ENCODE data around the gene CEPT1.

CEPT1 gene

DNA sequence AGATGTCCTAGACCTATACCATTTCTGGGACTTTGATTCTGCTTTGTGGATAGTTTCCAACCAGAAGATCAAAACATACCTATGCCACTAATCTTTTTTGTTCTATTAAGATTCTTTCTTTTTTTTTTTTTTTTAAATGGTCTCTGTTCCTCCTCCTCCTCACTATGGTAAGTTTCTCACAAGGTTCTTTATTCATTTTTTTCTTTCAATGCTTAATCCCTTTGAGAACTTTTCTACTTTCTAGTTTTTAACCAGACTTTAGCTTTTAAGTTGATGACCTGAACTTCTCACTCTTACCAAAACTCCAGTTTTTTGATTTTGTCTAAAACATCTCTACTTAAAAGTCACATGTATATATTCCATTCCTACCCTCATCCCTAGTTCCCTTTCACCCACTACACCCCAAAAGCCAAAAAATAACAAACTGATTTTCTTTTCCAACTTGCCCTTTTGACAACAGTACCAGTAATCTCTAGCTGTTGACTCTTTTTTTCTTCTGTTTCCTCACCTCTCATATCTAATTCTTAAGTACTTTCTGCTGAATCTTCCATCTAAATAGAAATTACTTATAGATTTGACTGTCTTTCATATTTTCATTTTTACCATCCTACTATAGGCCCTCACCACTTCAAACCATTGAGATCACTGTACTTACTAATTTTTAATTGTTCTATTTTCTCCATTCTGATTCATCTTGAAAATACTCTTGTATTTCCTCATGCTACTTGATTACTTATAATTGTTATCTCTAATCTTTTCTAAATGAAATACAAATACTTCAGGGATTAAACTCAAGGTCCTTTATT is 6.1 kb downstream of the CEPT1 start:
- DNase-seq (ENCODE audit: low read depth in 2 of 2): no peak

DNA sequence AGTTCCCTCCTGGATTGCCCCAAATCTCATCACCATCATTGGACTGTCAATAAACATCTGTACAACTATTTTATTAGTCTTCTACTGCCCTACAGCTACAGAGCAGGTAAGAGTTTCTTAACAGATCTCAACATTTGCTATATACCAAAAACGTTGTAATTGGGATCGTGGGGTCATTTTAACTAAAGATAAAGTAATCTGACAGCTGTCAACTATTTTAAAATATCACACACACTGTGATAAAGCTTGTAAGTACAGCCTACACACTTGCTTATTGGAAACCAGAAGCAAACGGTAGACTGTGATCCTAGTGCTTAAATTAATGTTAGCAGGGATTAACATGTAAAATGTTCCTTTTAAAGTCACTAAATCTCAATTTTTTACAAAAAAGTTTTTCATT is 7.9 kb downstream of the CEPT1 start:
- no peak for DNase-seq (ENCODE audit: low read depth in 2 of 2)

DNA sequence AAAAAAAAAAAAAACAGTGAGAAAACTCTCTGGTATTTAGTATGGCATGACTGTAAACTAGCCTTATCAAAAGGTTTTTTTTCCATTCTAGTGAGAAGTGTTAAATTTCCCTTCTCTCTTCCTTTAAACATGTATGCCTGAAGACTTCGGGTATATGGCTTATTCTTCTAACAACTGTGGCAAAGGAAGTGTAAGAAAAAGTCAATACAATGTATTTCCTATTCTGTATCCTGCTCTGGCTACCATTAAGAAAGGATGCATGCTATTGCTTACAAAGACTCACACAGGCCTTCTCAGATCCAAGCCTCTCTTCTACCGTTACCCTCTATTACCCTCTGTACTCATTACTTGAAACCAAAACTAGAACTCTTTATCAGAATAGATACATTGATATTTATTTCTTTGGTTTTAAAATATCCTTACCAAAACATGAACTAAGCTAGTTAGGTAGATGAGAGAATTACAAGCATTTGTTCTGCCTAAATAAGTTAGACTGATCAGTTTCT is 8.4 kb downstream of the CEPT1 start:
- no peak for DNase-seq (ENCODE audit: low read depth in 2 of 2)

DNA sequence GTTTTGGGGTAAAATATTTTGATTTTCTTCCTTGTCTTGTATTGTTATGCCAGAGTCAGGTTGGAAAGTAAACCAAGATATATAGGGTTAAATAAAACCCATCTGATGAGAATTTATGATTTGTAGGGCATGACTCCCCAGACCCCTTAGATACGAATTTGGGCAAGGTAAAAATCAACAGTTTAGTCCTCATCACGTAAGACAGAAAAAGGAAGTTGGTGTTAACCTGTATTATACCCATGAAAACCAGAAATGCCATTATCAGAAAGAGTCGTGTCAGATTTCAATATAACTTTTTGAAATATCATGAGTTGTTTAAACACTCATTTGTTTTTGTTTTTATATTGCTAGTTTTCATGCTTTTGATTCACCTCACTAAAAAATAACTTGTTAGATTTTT is 11.8 kb downstream of the CEPT1 start:
- no peak for DNase-seq (ENCODE audit: low read depth in 2 of 2)

DNA sequence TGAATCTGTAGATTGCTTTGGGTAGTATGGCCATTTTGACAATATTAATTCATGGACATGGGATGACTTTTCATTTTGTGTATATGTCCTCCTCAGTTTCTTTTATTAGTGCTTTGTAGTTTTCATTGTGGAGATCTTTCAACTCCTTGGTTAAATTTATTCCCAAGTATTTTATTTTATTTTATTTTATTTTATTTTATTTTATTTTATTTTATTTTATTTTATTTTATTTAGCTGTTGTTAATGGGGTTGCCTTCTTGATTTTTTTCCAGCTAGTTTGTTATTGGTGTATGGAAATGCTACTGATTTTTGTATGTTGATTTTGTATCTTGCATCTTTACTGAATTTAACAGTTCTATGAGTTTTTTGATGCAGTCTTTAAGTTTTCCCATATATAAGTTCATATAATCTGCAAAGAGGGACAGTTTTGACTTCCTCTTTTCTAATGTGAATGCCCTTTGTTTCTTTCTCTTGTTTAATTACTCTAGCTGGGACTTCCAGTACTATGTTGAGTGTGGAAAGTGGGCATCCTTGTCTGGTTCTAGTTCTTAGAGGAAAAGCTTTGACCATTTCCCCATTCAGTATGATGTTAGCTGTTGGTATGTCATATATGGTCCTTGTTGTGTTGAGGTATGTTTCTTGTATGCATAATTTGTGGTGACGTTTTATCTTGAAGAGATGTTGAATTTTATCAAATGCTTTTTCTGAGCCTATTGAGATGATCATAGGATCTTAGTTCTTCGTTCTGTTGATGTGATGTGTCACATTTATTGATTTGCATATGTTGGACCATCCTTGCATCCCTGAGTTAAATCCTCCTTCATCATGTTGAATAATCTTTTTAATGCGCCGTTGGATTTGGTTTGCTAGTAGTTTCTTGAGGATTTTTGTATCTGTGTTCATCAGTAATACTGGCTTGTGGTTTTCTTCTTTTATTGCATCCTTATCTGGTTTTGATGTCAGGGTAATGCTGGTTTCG is 14.3 kb downstream of the CEPT1 start:
- no peak for DNase-seq (ENCODE audit: low read depth in 2 of 2)

DNA sequence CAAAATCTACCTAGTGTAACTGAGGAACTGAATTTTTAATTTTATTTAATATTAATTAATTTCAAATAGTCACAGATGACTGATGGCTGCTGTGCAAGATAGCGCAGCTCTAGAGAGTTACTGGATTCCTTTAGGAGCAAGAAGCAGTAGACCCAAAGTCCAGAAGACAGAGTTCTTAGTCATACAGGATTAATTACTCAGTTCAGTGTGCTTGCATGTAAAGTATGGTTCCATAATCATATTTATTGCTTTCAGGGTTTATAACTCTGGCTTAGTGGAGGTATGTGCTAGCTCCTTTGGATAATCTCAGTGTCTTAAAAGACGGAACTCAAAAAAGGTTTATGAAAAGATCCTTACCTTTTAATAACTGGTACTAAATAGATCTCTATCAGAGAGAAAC is 17.4 kb downstream of the CEPT1 start:
- DNase-seq (ENCODE audit: low read depth in 2 of 2): no peak

DNA sequence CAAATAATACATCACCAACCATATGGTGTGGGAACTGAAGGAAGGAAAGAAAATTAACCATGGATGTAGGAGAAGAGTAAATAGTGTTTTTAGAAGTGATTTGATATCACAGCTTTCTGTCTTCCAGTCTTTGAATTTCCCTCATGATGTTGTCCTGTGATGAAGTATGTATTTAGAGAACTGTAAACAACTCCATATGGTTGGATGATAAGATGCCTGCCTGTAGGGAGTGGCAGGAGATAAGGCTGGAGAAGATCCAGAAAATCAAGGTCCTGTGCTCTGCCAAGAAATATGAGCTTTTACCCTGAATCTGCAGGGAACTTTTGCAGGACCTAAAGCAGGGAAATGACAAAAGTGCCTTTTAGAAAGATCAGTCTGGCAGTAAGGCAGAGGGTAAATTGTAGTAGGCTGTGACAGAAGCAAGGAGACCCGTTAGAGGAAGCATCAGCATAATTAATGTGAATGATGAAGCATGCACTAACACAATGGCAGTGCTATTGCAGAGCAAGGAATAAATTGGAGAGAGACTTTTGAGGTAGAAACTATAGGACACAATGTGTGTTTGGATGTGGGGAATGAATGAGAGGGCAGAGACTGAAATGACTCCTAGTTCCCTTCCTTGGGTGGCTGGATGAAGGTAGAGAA is 21.9 kb downstream of the CEPT1 start:
- DNase-seq (ENCODE audit: low read depth in 2 of 2): no peak

DNA sequence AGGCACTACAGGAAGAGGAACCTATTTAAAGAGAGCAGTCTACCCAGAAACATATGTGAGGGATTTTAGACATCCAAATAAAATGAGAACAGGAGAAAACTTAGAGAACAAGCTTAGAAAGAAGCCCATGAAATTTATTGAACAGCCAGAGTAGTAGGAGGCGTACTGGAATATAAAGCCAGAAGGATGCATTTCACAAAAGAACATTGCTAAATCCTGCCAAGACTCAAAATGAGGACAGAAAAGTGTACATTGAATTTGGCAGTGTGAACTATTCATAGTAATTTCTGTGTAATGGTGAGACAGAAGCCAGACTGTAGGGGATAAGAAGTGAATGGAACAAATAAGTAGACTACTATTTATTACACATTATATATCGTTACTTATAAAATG is 22.5 kb downstream of the CEPT1 start:
- no peak for DNase-seq (ENCODE audit: low read depth in 2 of 2)

DNA sequence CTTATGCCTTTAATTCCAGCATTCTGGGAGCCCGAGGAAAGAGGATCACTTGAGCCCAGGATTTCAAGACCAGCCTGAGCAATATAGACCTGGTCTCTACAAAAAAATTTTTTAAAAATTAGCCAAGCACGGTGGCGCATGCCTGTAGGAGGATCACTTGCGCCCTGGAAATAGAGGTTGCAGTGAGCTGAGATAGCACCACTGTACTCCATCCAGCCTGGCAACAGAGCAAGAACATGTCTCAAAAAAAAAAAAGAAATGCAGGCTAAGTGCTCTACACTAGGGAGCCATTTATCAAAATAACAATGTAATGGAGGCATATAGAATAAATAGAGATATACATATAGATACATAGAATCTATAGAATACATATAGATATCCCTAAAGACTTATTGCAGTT is 23.3 kb downstream of the CEPT1 start:
- no peak for DNase-seq (ENCODE audit: low read depth in 2 of 2)

DNA sequence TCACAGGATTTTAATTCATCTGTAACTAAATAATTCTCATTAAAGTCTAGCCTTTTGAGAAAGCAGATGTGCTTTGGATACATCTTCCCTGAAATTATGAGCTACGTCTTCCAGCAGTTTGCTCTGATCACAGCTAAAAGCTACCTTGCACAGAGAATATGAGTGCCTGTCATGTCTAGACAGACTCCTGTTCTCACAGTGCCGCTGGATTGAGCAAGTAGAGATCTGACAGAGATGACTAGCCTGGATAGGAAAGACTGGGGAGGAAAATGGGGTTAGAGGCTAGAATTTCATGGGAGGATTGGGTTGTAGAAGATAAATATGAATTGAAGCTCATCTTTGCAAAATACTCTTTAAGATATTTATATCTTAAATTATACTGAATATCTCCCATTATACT is 24.1 kb downstream of the CEPT1 start:
- DNase-seq (ENCODE audit: low read depth in 2 of 2): no peak

DNA sequence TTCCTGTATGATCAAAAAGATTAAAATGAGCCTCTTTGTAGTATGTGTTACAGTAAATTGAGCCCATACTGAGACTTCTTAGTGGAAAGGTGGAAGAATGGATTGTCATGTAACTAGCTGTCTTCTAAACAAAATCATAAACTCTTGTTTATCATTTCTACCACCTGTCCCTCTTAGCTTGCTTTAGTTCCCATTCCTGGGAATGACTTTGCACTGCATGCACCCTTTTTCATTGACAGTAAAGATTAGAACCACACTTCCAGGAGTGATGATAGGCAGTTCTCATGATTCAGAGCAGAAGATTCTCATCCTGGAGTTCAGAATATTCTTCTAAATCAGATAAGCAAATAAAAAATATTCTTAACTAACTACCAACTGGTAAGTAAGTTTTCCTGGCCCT is 32.4 kb downstream of the CEPT1 start:
- no peak for DNase-seq (ENCODE audit: low read depth in 2 of 2)

DNA sequence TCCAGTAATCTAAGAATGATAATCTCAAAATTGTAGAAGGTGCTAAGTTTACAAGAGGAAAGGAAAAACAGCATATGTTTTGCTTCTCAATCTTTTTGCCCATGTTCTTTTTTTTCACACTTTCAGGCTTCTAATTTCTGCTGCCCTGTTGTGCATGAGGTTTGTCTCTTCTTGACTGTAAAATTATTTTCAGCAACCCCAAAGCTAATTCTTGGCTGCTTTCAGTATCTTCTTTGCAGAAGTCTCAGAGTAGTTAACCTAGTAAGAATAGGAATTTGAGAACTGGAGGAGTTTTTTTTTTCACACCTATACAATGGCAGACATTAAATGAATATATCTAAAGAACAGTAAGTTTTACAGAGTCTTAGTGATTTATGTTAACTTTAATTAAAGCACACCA is 34.0 kb downstream of the CEPT1 start:
- no peak for DNase-seq (ENCODE audit: low read depth in 2 of 2)

DNA sequence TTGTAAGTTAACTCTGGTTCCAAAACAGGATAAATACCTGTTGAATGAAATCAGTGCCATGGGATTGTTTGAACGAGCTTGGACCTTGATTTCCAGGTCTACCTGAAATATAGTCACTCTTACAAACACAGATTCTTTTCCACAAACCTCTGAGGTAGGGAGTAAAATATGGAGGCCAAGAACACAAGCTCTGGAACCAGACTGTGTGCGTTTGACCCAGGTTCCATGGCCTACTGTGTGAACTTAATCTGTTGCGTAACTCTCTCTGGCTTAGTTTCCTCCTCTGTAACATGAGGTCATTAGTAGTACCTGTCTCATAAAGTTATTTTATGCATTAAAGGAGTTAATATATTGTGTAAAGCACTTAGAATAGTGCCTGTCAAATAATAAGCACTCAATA is 35.3 kb downstream of the CEPT1 start:
- DNase-seq (ENCODE audit: low read depth in 2 of 2): no peak

DNA sequence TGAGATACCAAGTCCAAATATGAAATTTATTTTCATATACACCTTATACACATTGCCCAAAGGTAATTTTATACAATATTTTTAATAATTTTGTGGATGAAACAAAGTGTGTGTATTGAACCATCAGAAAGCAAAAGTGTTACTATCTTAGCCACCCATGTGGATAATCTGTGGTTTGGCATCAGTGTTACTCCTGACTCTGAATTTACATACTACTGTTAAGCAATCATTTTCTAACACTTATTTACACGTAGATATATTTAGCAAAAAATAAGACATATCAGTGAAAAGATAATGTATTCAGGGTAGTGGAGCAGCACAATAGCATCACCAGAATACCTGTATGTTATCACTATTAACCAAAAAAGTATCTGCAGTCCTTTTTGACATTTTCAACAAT is 36.7 kb downstream of the CEPT1 start:
- no peak for DNase-seq (ENCODE audit: low read depth in 2 of 2)

DNA sequence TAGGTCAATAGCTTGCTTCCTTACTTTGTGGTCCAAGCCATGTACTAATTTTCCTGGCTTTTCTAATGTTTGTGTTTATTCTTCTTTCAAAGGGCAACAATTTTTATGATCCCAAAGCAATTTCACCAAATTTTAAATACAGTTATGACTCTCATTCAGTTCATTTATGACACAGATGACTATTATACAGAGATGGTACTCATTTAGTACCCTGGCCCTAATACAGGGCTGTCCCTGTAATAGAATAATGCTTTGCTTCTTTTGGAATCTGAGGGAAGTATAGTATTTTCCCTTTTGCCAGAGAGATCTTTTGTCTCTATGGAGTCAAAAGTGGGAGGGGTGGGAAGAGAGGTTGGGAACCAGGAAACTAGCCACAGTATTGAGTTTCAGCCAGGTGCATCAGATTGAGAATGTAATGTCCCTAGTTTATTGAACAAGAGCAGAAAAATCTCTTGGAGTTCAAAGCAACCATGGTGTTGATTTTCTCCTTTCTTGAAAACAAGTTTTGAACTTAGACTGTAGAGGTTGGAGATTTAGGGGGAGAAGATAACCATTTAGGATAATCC is 40.0 kb downstream of the CEPT1 start:
- DNase-seq (ENCODE audit: low read depth in 2 of 2): no peak

DNA sequence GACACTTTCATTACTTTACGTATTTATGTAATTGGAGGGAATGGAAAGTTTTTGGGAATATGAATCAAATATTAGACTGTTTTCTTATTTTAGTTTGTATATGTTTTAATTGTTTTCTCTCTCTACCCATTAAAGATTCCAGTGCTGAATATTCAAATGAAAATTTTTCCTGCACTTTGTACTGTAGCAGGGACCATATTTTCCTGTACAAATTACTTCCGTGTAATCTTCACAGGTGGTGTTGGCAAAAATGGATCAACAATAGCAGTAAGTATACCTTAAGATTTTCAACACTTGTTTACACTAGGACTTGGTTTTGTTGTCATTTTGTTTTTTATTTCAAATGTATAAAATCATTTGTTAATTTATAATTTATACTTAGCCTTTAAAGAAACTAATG is 42.0 kb downstream of the CEPT1 start:
- DNase-seq (ENCODE audit: low read depth in 2 of 2): no peak

DNA sequence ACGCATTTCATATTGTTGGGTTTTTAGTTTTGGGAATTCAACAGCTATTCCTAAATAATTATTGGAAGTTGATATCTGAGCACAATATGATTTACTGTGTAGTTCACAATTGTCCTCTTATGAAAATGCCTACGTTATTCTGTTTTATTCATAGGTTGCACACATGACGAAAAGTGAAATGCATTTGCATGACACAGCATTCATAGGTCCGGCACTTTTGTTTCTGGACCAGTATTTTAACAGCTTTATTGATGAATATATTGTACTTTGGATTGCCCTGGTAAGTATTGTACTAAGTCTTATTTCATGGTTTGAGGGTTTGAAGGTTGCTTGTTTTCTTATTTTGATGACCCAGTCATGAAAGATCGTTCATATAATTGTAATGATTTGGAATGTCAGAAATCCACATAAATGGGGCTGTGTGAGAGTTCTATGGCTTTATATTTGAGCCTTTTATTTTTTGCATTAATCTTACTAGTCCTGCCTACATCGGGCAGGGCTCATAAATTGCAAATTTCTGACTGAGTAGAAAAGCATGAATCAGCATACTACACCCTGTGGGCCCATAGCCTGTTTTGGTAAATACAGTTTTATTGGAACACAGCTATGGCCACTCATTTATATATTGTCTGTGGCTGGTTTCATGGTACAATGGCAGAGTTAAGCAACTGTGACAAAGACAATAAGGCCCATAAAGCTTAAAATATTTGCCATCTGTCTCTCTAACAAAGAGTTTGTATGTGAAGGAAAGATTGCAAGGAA is 43.5 kb downstream of the CEPT1 start:
- DNase-seq (ENCODE audit: low read depth in 2 of 2): no peak

DNA sequence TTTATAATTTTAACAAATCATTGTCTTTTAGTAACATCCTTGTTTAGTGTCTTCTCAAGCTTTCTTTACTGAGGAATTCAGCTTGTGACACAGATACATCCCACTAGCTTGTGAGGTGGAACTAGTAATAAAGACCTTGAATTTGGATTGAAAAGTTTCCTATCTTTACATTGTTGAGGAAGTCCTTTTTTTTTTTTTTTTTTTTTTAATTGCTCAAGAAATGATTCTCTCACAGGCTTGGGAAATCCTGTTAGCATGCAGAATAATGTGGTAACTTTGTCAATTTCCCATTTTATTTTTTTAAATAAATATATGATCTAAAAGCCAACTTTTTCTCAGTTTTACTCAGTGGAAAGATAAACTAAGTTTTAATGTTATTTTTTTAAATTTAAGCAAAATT is 44.6 kb downstream of the CEPT1 start:
- DNase-seq (ENCODE audit: low read depth in 2 of 2): no peak

DNA sequence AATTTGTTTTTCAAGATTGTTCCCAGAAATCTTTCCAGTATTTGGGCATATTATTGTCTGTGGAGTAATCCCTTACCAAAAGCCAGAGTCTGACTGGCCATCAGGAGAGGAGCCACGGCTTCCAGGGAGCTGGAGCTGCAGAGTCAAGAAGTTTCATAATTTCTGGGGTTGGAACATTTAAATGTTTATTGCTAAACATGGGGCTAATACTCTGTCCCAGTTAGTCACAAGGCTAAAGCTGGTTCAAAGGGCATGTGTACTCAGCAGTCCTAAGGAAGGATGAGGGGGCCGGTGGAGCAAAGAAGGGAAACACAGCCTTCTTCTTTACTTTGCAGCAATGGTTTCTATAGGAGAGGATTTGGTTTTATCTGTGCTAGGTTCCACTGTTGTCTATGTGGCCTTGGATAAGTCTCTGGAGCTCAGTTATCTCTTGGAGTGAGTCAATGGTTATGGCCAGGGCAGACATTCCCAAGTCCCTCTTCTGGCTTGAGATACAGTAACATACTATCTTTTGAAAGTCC is 51.0 kb downstream of the CEPT1 start:
- no peak for DNase-seq (ENCODE audit: low read depth in 2 of 2)

DNA sequence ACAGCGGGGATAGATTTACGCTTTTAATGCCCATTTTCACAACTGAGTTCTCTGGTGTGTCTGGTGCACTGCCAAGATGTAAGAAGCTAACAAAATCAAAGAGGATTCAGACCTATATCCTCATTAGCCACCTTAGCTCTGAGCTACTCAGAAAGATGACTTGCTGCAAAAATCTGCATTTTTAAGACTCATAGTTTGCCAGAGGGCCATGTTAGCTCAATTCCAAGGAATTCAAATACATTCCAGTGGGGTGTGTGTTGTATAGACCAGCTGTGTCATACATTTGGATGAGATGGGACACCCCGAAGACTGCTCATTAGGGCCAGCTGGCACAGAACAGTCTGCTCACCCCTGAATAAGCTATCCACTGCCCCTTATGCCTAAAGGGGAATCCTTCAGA is 51.5 kb downstream of the CEPT1 start:
- DNase-seq (ENCODE audit: low read depth in 2 of 2): no peak

DNA sequence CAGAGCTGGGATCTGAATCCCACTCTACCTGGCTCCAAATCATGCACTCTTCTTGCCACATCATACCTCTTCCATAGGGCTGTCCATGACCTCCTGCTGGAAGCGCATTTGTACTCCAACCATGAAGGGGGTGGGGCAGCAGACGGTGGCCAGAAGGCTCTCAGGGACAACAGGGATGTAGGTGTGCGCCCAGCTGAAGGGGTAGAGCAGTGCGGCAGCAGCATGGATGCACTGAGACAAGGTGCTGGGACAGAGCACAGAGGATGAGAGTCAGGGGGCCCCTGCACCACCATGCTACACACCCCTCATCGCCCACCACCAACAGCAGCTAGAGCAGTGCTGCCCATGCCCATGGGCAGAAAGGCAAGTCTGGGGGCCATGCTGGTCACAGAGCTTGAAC is 52.1 kb downstream of the CEPT1 start:
- no peak for DNase-seq (ENCODE audit: low read depth in 2 of 2)
